Lower leg skin (tissue), 4 donors: Measurements from ENCODE around the gene TMEM45B. TPM values are rescaled to one million over a fixed set of nuclear protein-coding genes. Genes with fewer than 3 reads are reported as not detected.

ENCODE experiments used
- DNase-seq, 2 donors: peaks; one replicate each; pipeline ENCODE4 v3.0.0-alpha.2; 2019; ENCODE audit warnings: low spot score in 2 of 2
- H3K4me3 ChIP-seq: fragments of 200-600 bp; sonication (generic); 2 replicates; pipeline ENCODE4 v1.5.1; 2017; ENCODE audit warnings: mild to moderate bottlenecking, low read depth; ENCODE audit not compliant: poor library complexity, severe bottlenecking
- POLR2A ChIP-seq, 2 donors: fragments of 450-650 bp; IDR thresholded peaks; one replicate each; pipeline ENCODE4 v1.6.1; 2016 to 2017; ENCODE audit warnings: antibody characterized with exemption in 2 of 2, mild to moderate bottlenecking in 1 of 2, moderate library complexity in 1 of 2
- WGBS, 2 donors: methylation state at CpG; one replicate each; pipeline ENCODE4 v1.1.5; 2018; 5-methylcytosine and 5-hydroxymethylcytosine counted together
- intact Hi-C: fragments of 100-400 bp; cut with DNase I; formaldehyde crosslinking; loops from one replicate; pipeline ENCODE4 v1.15.0; 2023; ENCODE audit warnings: low total_unique reads
- total RNA-seq, 4 donors: library from RNA; depleted of rRNA; stranded (reverse); fragments of >200 nt; gene quantifications; one replicate each; pipeline ENCODE4 v1.1.0, GENCODE V29; 2016
- TF ChIP-seq, protein P1 (sequence below), 3 donors: fragments of 450-650 bp; IDR thresholded peaks; one replicate each; pipeline ENCODE4 v1.5.1; 2016; ENCODE audit warnings: antibody characterized with exemption in 3 of 3, mild to moderate bottlenecking in 3 of 3, moderate library complexity in 2 of 3

The TMEM45B gene
- total RNA-seq, 4 donors from 2014 or later: 50.2 to 76.1 (median 55.1) TPM

DNA sequence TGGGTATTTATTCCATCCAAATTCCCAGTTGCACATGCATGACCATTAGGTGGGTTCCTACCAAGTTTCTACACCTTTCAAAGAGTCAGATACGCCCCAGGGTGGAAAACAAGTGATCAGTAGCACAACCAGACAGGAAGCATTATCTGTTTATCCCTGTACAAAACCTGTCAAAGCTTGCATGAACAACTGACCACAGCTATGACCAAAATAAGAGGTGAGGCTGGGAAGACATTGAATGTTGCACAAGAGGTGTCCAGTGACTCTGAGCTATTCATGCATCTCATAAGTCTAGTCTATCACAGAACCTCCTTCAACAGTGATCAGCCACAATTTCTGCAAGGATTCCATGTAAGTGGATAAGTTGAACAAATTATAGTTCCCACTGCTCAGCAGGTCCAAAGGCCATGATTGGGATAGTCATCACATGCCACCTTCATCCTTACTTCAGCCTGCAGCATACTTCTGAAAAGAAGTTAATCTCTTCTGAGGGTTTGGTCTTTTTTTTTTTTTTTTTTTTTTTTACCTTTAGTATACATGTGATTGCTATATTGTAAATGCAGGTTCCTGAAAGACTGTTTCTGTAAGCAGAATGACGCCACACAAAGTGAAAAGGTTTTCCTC lies 28.0 kb upstream of the TMEM45B start:
- intact Hi-C loops: loop anchor here (10.0 kb wide), 1 partner anchor 97 kb away; no protein-coding TSS in a partner anchor
- TF ChIP-seq, protein P1, sequence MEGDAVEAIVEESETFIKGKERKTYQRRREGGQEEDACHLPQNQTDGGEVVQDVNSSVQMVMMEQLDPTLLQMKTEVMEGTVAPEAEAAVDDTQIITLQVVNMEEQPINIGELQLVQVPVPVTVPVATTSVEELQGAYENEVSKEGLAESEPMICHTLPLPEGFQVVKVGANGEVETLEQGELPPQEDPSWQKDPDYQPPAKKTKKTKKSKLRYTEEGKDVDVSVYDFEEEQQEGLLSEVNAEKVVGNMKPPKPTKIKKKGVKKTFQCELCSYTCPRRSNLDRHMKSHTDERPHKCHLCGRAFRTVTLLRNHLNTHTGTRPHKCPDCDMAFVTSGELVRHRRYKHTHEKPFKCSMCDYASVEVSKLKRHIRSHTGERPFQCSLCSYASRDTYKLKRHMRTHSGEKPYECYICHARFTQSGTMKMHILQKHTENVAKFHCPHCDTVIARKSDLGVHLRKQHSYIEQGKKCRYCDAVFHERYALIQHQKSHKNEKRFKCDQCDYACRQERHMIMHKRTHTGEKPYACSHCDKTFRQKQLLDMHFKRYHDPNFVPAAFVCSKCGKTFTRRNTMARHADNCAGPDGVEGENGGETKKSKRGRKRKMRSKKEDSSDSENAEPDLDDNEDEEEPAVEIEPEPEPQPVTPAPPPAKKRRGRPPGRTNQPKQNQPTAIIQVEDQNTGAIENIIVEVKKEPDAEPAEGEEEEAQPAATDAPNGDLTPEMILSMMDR (IDR thresholded peaks at IDR 0.05): no peak
- TF ChIP-seq POLR2A (IDR thresholded peaks at IDR 0.05): no peak
- H3K4me3 ChIP-seq: no peak overlapping the region
- WGBS, 2 donors: 84 to 89% methylated on average over 2 of the region's 2 CpGs
- no peak for DNase-seq

DNA sequence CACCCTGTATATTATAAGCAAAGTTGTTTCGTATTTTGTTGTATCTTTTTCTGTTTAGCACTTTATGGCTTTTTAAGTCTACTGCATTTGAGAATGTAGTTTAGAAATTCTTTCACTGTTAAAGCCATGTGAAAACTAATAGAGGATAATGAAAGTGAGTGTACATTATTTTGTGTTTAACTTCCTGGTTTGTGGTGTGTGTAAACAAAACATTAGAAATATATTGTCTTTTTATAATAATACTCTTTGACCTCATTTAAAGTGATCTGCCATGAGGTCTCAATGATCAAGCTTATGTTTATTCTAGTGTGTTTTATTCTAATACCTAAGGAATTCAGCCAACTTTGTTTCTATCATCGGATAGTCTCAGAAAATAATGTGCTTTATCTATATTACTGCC lies 27.4 kb upstream of the TMEM45B start:
- 86 to 89% methylated on average over 2 of the region's 2 CpGs for WGBS, 2 donors
- TF ChIP-seq POLR2A (IDR thresholded peaks at IDR 0.05): no peak
- TF ChIP-seq, protein P1 (IDR thresholded peaks at IDR 0.05): no peak
- no peak for DNase-seq
- intact Hi-C loops: loop anchor here (10.0 kb wide), 1 partner anchor 97 kb away; no protein-coding TSS in a partner anchor
- no peak overlapping the region for H3K4me3 ChIP-seq

DNA sequence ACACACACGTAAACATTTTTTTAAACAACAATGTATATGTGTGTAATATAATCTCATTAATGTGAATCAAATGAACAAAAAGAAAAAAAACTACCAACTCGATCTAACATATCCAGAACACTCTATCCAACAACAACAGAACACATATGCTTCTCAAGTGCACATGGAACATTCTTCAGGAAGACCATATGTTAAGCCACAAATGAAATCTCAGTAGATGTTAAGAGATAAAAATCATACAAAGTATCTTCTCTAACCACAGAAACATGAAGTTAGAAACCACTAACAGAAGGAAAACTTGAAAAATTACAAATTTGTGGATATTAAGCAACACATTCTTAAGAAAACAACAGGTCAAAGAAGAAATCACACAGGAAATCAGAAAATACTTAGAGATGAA lies 25.5 kb upstream of the TMEM45B start:
- no peak overlapping the region for H3K4me3 ChIP-seq
- WGBS, 2 donors: 45 to 78% methylated on average over 2 of the region's 2 CpGs
- intact Hi-C loops: no loop called here
- no peak for TF ChIP-seq POLR2A (IDR thresholded peaks at IDR 0.05)
- TF ChIP-seq, protein P1 (IDR thresholded peaks at IDR 0.05): no peak
- DNase-seq: no peak

DNA sequence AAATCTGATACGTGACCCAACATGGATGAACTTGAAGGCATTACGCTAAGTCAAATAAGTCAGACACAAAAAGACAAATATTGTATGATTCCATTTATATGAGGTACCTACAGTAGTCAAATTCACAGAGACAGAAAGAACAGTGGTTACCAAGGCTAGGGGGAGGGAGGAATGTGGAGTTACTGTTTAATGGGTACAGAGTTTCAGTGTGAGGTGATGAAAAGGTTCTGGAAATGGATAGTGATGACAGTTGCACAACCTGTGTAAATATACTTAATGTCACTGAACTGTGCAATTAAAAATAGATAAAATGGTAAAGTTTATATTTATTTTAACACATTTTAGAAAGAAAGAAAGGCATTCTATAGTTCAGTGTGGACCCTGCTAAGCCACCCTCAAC lies 24.1 kb upstream of the TMEM45B start:
- intact Hi-C loops: no loop called here
- DNase-seq: no peak
- 90 to 100% methylated on average over 2 of the region's 2 CpGs for WGBS, 2 donors
- TF ChIP-seq, protein P1 (IDR thresholded peaks at IDR 0.05): no peak
- no peak for TF ChIP-seq POLR2A (IDR thresholded peaks at IDR 0.05)
- H3K4me3 ChIP-seq: no peak overlapping the region

DNA sequence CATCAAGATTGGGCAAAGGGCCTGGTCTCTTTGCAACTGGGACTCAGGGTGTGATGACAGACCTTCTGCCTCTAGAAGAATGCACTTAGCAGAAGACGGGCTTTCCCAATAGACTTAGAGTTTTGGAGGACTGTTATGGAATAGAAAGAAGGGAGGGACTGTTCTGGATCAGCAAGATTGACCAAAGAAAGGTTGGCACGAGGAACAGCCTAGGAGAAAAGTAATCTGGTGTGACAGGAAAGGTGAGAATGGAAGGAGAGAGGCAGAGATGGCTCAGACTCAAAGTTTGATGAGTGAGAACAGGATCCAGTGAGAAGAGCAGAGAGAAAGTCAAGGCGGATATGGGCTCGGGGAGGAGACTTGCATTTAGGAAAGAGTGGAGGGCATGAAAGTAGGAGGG lies 23.0 kb upstream of the TMEM45B start:
- intact Hi-C loops: no loop called here
- no peak for DNase-seq
- WGBS, 2 donors: 39 to 44% methylated on average over 3 to 4 of the region's 4 CpGs
- TF ChIP-seq, protein P1 (IDR thresholded peaks at IDR 0.05): no peak
- TF ChIP-seq POLR2A (IDR thresholded peaks at IDR 0.05): no peak
- no peak overlapping the region for H3K4me3 ChIP-seq

DNA sequence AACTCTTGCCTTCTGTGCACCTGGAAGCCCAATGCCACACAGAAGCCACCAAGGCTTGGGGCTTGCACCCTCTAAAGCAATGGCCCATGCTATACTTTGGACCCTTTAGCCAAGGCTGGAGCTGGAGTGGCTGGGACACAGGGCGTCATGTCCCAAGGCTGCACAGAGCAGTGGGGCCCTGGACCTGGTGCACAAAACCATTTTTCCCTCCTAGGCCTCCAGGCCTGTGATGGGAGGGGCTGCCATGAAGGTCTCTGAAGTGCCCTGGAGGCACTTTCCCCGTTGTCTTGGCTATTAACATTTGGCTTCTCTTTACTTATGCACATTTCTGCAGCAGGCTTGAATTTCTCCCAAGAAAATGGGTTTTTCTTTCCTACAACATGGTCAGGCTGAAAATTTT lies 20.6 kb upstream of the TMEM45B start:
- no peak for DNase-seq
- intact Hi-C loops: no loop called here
- H3K4me3 ChIP-seq: no peak overlapping the region
- WGBS, 2 donors: 28 to 37% methylated on average over 2 of the region's 2 CpGs
- TF ChIP-seq POLR2A (IDR thresholded peaks at IDR 0.05): no peak
- TF ChIP-seq, protein P1 (IDR thresholded peaks at IDR 0.05): no peak
